Measurements from ENCODE around the gene FER.

GRCh38 chr5:109199289-109199688, 451.6 kb downstream of the FER start:
- TF ChIP-seq, protein P1, sequence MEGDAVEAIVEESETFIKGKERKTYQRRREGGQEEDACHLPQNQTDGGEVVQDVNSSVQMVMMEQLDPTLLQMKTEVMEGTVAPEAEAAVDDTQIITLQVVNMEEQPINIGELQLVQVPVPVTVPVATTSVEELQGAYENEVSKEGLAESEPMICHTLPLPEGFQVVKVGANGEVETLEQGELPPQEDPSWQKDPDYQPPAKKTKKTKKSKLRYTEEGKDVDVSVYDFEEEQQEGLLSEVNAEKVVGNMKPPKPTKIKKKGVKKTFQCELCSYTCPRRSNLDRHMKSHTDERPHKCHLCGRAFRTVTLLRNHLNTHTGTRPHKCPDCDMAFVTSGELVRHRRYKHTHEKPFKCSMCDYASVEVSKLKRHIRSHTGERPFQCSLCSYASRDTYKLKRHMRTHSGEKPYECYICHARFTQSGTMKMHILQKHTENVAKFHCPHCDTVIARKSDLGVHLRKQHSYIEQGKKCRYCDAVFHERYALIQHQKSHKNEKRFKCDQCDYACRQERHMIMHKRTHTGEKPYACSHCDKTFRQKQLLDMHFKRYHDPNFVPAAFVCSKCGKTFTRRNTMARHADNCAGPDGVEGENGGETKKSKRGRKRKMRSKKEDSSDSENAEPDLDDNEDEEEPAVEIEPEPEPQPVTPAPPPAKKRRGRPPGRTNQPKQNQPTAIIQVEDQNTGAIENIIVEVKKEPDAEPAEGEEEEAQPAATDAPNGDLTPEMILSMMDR (conservative IDR thresholded peaks at IDR 0.05) = no peak
- TF ChIP-seq ZFX (IDR thresholded peaks at IDR 0.05) = no peak
